BE2C (cell line): ENCODE results near the gene PCK1.

ENCODE experiments used
- DNase-seq: peaks from one replicate; pipeline ENCODE4 v3.0.0-alpha.2; 2020
- H3K27me3 ChIP-seq: fragments of 250-450 bp; sonication (Bioruptor Pico); 2 replicates; pipeline ENCODE4 v1.5.1; 2020; ENCODE audit warnings: mild to moderate bottlenecking
- H3K36me3 ChIP-seq: fragments of 250-450 bp; sonication (Bioruptor Pico); 2 replicates; pipeline ENCODE4 v1.5.1; 2020; ENCODE audit warnings: mild to moderate bottlenecking
- H3K4me1 ChIP-seq: fragments of 250-450 bp; sonication (Bioruptor Pico); 2 replicates; pipeline ENCODE4 v1.5.1; 2020
- H3K4me3 ChIP-seq: 2 replicates; pipeline ENCODE4 v1.5.1; 2011; ENCODE audit warnings: low read depth, low read length
- H3K9me3 ChIP-seq: fragments of 250-450 bp; sonication (Bioruptor Pico); 2 replicates; pipeline ENCODE4 v1.5.1; 2020
- TF ChIP-seq, protein P1 (sequence below): IDR thresholded peaks from 2 replicates; pipeline ENCODE4 v1.5.1; 2012; ENCODE audit warnings: mild to moderate bottlenecking, low read depth, low read length

PCK1 gene

DNA sequence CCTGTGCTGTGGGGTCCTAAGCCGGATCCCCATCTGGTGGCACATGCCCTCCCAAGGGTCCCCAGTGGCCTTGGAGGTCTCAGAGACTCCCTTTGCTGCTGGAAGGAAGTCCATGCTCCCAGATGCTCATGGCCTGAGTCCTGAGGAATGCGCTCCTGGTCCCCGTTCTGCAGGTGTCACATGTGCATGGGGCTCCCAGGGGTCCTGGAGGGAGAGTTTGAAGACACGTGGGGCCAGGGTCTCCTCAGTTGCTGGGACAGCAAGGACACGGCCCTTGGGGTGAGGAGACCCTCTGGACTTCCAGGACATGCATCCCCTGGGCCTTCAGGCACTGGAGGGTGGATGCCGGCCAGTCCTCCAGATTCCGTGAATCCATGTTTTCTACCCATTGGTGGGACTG lies 47.6 kb downstream of the PCK1 start:
- Histone ChIP-seq H3K27me3 (peaks cover 8% of the 10 kb centered on the region), H3K9me3 (no peaks in the 10 kb centered on the region), H3K36me3 (no peaks in the 10 kb centered on the region), H3K4me1 (no peaks in the 10 kb centered on the region), H3K4me3 (no peak overlapping the region)
- TF ChIP-seq, protein P1, sequence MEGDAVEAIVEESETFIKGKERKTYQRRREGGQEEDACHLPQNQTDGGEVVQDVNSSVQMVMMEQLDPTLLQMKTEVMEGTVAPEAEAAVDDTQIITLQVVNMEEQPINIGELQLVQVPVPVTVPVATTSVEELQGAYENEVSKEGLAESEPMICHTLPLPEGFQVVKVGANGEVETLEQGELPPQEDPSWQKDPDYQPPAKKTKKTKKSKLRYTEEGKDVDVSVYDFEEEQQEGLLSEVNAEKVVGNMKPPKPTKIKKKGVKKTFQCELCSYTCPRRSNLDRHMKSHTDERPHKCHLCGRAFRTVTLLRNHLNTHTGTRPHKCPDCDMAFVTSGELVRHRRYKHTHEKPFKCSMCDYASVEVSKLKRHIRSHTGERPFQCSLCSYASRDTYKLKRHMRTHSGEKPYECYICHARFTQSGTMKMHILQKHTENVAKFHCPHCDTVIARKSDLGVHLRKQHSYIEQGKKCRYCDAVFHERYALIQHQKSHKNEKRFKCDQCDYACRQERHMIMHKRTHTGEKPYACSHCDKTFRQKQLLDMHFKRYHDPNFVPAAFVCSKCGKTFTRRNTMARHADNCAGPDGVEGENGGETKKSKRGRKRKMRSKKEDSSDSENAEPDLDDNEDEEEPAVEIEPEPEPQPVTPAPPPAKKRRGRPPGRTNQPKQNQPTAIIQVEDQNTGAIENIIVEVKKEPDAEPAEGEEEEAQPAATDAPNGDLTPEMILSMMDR: no peak
- DNase-seq: no peak

DNA sequence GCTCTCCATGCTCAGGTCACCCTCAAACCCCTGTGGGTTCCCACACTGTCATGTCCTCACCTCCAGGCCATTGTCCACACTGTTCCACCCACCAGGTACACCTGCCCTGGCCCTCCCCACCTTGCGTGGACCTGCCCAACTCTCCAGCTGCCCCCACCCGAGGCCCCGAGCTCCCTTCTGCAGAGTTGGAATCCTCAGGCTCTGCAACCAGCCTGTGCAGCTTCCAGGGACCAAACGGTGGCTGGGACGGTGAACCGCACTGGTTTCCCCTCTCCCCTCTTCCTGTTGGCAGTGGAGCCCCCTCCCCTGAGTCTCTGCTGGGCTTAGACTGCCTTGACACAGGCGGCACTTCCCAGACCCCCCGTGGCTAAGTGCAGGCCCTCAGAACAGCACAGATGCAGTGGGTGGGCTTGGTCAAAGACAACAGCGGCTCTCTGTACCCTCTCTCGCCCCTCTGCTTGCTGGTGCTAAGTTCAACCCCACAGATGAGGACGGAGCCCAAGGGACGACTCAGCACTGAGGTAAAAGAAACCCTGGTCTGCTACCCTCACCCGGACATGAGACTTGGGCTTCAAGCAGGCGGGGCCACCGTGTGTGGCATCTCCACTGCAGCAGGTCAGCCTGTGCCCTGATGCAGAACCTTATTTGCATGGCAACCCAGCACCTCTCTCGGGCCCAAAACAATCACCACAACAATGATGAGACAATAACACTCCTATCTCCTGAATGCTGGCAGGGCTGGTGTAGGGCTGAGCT lies 48.4 kb downstream of the PCK1 start:
- Histone ChIP-seq H3K27me3 (peaks cover 8% of the 10 kb centered on the region), H3K36me3 (no peaks in the 10 kb centered on the region), H3K9me3 (no peaks in the 10 kb centered on the region), H3K4me1 (no peaks in the 10 kb centered on the region), H3K4me3 (no peak overlapping the region)
- TF ChIP-seq, protein P1: no peak
- DNase-seq: no peak

- no peaks in the 10 kb centered on the region for H3K4me1 ChIP-seq
- H3K4me3 ChIP-seq: no peak overlapping the region
- H3K36me3 ChIP-seq: no peaks in the 10 kb centered on the region
- H3K9me3 ChIP-seq: no peaks in the 10 kb centered on the region
- peaks cover 8% of the 10 kb centered on the region for H3K27me3 ChIP-seq
- TF ChIP-seq, protein P1: peak; percentile 36
- no peak for DNase-seq
These were observed 48.9 kb downstream of the PCK1 start for GRCh38 chr20:57609842-57610167.

DNA sequence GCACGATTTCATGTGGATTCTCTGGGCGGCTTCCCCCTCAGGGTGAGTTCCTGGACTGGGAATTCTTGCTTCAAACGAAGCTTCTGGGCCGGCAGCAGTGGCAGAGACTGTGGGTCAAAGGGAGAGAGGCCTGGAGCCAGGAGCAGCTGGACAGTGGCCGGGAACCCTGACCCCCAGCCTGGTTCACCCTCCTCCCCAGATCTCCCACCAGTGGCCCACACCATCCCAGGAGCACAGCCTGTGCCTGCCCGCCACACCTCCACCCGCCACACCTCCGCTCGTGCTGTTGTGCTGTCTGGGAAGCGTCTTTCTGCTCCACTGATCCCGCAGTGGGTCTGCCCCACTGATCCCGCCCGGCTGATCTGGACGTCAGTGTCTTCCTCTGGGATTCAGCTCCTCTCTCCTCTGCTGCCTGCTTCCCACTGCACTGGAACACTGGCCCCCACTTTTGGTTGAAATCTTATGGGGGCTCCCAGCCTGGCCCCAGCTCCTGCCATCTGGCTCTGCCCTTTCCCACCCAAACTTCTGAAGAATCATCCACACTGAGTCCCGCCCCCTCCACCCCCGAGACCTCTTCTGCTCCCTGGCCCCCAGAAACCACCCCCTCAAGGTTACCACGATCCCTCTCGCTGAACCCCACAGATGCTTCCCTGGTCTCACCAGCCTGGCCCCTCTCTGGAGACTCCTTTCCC lies 49.5 kb downstream of the PCK1 start:
- no peak overlapping the region for H3K4me3 ChIP-seq
- no peaks in the 10 kb centered on the region for H3K36me3 ChIP-seq
- H3K9me3 ChIP-seq: no peaks in the 10 kb centered on the region
- no peaks in the 10 kb centered on the region for H3K4me1 ChIP-seq
- TF ChIP-seq, protein P1: no peak
- peaks cover 8% of the 10 kb centered on the region for H3K27me3 ChIP-seq
- DNase-seq: peak; percentile 18

DNA sequence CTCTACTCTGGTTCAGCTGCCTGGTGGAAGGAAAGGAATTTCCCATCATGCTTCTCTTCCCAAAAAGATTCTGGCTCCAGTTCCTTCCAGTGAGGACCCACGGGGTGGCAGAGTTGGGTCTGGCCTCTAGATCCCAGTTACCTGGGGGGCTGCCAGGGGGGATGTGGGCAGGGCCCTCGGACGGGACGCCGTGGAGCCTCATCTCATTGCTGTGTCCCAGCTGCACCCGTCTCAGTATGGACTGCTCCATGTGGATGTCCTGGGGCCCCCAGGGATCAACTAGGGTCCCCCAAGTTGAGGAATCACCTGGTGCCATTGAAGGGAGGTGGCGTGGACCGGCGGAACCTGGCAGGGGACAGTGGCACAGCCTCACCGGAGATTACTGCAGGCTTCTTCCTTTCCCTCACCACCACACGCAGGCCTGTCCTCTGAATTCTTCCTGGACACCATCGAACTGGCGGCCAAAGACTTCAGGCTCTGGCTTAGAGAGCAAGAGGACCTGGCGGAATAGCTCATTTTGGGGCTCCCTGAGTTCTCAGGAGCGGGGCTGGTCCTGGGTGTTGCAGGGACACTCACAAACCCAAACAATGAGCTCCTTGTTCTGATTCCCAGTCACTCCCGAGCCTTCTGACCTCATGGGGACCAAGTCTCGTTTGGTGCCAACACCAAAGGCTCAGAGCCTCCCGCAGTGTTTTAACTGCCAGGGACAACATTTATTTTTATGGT lies 50.8 kb downstream of the PCK1 start:
- Histone ChIP-seq H3K27me3 (peaks cover 8% of the 10 kb centered on the region), H3K36me3 (no peaks in the 10 kb centered on the region), H3K9me3 (no peaks in the 10 kb centered on the region), H3K4me3 (no peak overlapping the region), H3K4me1 (no peaks in the 10 kb centered on the region)
- TF ChIP-seq, protein P1: no peak
- DNase-seq: peak; percentile 1
